ENCODE data around the gene HSPA1A.
A peak's percentile ranks its signal among the peaks of the same experiment; 100 is the strongest.

Gene HSPA1A

DNA sequence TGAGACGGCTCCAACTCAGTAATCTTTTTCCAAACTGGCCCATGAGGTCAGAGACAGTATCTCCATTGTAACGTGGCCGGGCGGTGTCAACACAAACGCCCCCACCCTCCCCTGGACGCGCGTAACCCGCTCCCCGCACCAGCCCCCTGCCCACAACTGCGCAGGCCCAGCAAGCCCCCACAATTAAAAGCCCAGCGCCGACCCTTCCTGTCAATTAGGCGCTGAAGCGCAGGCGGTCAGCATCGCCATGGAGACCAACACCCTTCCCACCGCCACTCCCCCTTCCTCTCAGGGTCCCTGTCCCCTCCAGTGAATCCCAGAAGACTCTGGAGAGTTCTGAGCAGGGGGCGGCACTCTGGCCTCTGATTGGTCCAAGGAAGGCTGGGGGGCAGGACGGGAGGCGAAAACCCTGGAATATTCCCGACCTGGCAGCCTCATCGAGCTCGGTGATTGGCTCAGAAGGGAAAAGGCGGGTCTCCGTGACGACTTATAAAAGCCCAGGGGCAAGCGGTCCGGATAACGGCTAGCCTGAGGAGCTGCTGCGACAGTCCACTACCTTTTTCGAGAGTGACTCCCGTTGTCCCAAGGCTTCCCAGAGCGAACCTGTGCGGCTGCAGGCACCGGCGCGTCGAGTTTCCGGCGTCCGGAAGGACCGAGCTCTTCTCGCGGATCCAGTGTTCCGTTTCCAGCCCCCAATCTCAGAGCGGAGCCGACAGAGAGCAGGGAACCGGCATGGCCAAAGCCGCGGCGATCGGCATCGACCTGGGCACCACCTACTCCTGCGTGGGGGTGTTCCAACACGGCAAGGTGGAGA lies at the start of gene HSPA1A, which contains the start of gene HSPA1L:
Gene HSPA1A, plus strand, starts transcription at position 519 of the 814 bp plus-strand sequence. Its CDS starts 214 bp downstream, at position 733.
Gene HSPA1L, minus strand, starts transcription at position 259 of the 814 bp plus-strand sequence. CDS start 3,311 bp downstream, outside the sequence.
- DNase-seq (ENCODE audit: low read depth in 2 of 2) = peak; percentile 44 to 50

DNA sequence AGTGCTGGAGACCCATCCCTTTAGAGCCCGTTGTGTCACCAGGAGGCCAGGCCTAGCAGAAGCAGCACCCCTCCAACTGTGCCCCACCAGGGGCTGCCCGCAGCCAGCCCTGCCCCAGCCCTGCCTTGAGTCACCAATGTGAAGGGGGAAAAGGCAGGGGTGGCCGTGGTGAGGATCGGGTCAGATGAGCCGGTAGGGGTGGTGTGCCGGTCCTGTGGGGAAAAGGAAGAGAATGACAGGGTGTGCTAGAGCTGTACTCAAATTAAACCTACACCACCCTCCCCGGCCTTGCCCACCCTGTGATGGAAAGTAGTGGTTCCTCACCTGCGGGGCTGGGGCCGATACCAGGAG lies 49.8 kb upstream of the HSPA1A start:
- DNase-seq (ENCODE audit: low read depth in 2 of 2) = no peak

DNA sequence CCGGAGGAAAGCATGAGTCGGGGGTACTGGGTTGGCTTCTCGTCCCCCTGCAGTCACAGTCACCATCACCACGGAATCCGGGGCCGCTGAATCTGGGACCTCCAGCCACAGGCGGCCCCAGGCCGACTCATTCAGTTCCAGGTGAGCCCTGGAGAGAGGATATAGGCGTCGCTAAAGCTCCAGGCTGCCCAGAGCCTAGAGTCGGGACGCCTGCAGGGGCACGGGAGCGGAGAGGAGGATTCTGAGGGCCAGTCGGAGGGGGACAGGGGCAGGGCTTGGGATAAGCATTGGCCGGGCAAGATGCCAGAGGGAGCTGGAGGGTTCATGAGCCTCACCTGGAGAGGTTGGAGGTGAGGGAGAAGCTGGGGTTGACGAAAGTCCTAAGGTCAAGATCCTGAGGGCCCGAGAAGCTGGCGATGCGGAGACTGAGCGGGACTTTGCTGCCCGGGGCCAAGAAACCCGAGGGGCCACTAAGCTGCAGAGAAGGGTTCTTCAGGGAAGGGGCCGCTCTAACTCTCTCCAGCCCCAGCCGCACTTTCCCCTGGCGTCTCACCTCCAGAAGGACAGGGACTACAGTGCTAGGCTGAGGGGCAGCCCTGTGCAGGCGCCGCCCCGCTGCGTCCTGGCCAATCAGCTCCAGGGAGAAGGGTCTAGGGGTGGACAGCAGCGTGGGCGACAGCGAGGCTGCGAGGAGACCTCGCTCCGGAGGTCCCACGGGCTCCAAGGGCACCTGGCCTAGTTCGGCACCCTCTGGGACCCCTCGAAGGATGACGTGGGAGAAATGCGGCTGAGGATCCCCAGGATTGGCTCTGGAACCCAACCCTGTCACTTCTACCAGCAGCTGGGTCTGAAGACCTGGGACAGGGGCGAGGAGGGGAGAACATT lies 49.2 kb upstream of the HSPA1A start:
- no peak for DNase-seq (ENCODE audit: low read depth in 2 of 2)

DNA sequence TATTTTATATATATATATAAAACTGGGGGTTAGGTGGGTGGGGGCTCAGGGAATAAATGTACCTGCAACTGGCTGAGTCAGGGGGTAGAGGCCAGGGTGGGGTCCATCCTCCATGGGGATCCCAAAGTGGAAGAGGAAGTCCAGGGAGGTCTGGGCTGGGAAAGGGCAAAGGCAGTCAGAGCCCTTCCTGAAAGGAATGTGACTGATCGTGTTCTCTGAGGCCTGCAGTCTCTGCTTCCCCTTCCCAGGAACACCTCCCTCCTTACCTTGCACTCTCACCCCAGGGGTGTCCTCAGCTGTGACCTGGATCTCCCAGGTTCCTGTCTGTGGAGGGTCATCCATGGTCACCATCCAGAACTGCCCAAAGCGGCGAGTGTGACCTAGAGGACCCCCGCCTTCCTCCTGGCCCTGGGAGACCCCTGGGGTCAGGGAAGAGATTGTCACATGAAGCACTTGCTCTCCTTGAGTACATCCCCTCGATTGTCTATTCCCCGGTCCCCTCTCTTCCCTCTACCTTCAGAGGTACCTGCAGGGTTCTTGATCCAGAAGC lies 48.2 kb upstream of the HSPA1A start:
- DNase-seq (ENCODE audit: low read depth in 2 of 2) = no peak

DNA sequence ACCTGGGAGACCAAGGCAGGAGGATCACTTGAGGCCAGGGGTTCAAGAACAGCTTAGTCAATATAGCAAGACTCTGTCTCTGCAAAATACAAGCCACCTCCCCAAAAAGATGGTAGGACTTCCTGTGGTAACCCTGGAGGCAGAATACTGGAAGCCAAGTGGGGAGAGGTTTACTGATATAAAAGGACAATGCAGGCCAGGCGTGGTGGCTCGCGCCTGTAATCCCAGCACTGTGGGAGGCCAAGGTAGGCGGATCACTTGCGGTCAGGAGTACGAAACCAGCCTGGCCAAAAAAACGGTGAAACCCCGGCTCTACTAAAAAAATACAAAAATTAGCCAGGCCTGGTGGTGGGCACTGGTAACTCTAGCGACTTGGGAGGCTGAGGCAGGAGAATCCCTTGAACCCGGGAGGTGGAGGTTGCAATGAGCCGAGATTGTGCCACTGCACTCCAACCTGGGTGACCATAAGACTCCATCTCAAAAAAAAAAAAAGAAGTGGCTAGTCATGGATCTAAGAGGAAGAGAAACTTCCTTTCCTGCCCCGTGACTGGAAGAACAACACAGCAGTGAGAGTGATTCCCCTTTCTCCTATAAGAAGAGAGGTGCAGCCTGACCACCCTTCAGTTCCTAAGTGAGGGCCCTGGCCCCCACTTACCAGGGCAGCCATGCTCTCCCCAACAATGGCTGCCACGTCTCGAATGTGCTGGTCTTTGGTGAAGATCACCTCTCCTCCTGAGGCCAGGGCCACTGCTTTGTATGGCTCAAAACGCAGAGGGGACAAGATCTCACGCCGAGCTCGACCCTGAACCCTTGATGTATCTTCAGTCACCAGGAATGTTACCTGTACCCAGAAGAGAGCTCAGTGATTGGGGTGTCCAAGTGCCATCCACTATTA lies 46.7 kb upstream of the HSPA1A start:
- no peak for DNase-seq (ENCODE audit: low read depth in 2 of 2)

DNA sequence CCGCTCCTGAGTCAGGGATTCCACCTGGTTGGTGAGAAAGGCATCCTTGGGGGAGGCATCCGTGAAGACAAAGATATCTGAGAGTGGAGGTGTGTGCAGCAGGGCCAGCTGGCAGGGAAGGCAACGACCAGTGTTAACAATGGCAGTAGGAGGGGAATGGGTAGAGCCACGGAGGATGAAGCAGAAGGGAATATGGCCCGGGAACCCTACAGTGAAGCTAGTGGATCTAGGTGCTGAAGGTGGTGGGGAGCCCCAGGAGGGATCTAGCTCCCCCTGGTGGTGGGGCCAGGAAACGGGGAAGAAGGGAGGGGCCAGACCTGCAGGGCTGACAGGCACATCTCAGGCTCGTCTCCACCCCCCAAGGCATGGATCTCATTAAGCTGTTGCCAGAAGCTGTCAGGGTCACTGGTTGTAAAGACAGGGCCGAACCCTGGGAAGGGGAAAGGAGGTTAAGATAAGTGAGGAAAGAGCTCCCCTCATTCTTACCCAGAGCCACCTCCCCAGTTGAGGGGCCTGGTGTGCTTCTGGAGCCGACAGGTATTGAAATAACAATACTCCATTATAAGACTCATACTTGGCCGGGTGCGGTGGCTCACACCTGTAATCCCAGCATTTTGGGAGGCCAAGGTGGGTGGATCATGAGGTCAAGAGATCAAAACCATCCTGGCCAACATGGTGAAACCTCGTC lies 45.5 kb upstream of the HSPA1A start:
- peak; percentile 75 to 83 for DNase-seq (ENCODE audit: low read depth in 2 of 2)

DNA sequence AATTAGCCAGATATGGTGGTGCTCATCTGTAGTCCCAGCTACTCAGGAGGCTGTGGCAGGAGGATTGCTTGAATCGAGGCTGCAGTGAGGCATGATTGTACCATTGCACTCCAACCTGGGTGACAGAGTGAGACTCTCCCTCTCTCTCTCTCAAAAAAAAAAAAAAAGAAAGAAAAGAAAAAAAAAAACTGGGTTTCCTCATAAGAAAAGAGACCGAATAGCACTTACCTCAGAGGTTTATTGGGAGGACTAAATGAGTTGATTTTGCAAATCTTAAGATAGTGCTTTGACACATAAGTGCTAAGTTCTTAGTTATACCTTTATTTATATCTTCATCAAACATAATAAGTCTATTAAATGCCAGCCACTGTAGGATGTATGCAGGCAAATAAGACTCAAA lies 44.5 kb upstream of the HSPA1A start:
- DNase-seq (ENCODE audit: low read depth in 2 of 2) = no peak

DNA sequence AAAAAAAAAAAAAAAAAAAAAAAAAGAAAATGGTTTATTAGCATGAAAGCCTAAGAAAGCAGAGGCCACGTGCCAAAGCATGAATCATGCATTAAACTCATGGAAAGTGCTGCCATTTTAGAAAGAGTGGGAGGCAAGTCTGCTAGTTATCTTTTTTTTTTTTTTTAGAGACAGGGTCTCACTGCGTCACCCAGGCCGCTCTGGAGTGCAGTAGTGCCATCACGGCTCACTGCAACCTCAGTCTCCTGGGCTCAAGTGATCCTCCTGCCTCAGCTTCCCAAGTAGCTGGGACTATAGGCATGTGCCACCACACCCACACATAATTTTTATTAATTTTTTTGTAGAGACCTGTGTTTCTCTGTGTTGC lies 43.4 kb upstream of the HSPA1A start:
- DNase-seq (ENCODE audit: low read depth in 2 of 2) = no peak

DNA sequence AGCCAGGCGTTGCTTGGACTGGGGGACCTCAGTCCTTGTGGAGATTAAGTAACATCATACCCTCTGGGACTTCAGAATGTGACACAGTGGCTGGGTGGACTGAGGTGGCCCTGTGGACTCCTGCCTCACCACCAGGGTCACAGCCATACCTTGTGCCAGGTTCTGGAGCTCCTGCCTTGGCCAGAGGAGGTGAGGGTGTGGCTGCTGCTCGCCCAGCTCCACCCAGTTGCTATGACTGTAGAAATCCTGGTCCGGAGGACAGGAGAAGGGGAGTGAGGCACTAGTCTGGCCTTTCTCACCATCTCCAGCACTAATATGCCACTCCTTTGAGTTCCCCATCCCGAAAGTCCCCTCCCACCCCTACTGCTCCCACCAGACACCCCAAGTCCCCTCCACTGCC lies 40.2 kb upstream of the HSPA1A start:
- no peak for DNase-seq (ENCODE audit: low read depth in 2 of 2)

DNA sequence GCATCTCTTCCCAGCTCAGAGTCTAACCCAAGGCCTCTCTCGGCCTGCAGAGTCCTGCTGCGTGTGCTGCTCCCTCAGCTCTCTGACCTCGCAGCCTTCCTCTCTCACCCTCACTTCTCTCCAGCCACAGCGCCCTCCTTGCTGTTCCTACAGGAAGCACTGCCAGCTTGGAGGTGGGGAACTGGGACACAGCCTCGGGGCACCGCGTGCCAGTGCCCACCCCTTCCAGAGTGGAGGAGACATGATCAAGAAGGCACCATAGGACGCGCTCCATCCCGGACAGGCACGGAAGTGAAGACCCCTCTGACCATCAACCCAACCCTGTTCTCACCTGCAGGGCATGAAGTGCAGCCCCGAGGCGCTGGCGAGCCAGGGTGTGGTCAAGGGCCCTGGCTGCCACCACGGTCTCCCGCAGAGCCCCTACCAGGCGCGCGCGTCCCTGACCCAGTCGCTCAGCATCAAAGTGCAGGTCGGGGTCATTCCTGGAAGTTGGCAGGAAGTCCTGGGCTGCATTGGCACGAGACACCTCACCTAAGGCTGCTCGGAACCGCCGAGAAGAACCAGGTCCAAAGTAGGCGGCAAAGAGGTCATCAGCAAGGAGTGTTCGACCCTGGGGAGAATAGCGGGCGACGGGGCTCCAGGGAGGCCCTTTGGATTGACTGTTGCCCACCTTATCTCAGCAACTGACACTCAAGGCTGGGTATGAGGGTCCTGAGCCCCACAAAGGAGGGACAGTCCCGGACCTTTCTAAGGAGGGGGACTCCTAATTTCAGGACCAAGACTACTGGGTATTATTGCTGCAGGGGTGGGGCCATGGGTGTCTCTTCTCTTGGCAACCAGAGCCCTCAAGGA lies 39.5 kb upstream of the HSPA1A start:
- DNase-seq (ENCODE audit: low read depth in 2 of 2) = no peak

DNA sequence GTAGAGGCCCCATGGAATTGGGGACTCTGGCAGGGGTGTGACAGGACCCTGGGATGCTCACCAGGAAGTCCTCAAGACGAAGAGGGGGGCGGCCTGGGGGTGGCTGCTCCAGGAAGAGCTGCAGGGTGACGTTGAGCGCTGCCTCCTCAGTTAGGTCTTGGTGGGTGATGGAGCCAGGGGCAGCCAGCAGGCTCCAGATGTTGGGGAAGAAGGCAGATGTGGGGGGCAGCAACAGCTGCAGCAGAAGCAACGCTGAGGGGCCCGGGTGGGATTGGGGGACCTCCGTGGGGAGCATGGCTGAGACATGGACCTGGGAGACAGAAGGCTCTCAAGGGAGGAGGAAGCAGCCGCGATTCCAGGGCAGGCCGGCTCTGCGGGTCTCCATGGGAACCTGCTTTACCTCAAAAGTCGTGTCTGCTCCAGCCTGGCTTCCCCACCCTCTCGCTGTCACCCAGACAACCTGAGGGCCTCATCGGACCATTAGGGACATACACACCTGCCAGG lies 38.8 kb upstream of the HSPA1A start:
- no peak for DNase-seq (ENCODE audit: low read depth in 2 of 2)

DNA sequence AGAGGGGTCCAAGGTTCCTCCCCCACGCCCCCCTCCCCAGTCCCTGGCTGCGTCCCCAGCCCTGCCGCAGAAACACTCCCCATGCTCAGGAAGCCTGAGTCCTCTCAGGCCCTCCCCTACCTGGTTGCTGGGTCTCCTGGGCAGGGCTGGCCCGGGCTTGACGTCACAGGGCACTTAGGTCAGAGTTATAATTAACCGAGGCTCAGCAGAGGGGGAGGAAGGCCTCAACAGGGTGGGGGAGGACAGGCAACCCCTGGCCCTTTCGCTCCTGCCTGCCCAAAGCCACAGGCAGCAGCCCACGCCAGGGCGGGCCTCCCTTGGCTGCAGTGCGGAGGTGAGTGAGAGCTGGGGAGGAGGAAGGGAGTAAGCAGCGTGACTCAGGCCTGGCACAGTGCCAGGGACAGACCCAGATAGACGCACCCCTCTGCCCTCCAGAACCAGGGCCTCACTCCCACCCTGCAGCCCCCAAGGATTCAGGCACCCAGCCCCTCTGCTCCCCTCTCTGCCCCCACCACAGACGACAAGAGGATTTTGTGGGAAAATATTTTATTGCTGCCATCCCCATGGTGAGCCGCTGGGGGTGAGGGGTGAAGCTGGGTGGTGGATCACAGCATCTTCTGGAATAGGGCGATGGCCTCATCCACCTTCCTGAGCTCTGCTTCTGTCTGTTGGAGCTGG lies 38.2 kb upstream of the HSPA1A start, which contains the start of gene VWA7:
Gene VWA7, minus strand, starts transcription at position 340 of the 678 bp plus-strand sequence. CDS start 549 bp downstream, outside the sequence.
- DNase-seq (ENCODE audit: low read depth in 2 of 2) = peak; percentile 63 to 69

DNA sequence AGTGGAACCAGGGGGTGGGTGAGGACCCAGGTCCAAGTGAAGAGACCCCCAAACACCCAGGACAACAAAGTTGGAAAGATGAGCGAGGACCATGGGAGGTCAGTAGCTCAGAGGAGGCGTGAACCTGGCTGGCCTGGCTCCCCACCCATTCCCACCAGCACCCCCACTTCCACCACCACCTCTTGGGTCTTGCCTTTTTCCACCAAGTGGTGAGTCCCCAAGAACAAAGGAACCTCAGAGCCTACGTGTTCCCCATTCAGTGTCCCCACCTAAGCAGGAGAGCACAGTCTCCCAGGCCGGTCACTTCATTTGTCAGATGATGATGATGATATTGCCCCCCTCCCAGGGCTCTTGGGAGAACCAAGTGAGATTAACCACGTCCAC lies 37.7 kb upstream of the HSPA1A start:
- no peak for DNase-seq (ENCODE audit: low read depth in 2 of 2)

DNA sequence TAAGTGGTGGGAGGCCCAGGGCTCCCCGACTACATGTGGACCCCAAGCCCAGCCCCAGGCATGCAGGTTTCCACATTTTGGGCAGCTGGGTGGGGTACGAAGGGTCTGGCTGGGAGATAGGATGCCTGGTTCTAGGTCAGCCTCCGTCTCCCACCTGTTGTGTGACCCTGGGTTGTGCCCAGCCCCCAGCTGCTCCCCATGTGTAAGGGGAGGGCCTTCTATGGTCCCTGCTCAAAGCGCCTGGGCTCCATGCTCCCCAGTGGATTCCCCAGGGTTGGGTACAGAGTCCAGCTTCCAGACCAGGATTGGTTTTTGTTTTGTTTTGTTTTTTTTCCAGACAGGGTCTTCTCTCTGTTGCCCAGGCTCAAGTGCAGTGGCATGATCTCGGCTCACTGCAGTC lies 37.1 kb upstream of the HSPA1A start:
- DNase-seq (ENCODE audit: low read depth in 2 of 2) = no peak

DNA sequence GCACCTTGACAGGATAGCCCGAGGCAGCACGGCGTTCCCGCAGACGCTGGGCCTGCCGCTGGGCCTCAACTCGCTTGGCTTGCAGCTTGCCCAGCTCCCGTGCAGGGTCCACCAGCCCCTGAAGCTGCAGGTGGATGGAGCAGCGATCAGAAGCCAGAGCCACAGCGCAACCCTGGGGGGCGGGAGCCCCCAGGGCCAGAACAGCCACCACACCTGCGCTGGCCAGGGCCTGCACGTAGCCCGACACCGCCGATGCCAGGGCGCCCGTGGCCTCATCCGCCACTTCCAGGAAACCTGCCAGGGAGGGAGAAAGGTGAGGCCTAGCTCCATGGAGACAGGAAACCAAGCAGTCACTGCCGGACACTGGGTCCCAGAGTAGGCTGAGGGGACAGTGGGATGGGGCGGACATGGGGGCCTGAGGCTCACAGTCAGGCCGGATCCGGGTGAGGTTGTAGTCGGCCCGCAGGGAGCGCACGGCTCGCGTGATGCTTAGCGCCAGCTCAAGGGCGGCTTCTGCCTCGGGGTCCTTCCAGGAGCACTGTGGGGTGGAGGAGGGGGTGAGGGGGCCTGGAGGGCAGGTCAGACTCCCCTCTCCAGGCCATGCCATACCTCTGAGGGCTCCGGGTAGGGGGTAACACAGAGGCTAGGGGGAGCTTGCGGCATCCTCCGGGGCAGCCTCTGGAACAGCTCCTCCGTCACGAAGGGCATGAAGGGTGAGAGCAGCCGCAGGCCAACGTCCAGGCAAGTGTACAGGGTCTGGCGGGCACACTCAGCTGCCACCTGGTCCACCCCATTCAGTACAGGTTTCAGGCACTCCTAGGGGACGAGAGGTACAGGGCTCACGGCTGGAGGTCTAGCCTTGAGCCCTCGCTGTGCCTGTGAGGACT lies 36.1 kb upstream of the HSPA1A start:
- no peak for DNase-seq (ENCODE audit: low read depth in 2 of 2)

DNA sequence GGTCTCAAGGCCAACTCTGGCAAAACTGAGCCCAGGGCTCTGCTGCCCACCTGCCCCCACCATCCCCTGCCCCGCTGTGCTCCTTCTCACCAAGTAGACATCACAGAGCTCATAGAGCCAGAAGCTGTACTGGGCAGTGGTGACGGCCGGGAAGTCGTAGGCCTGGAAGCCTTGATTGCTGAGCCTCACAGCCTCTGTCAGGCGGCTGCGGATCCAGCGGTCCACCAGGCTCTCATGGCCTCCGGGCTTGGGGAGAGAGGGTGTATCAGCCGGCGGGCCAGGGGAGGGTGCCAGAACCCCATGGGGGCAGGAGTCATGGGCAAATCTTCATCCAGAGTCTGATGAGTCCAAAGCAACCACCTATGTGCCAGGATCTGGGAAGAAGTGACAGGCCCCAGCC lies 35.4 kb upstream of the HSPA1A start:
- no peak for DNase-seq (ENCODE audit: low read depth in 2 of 2)

DNA sequence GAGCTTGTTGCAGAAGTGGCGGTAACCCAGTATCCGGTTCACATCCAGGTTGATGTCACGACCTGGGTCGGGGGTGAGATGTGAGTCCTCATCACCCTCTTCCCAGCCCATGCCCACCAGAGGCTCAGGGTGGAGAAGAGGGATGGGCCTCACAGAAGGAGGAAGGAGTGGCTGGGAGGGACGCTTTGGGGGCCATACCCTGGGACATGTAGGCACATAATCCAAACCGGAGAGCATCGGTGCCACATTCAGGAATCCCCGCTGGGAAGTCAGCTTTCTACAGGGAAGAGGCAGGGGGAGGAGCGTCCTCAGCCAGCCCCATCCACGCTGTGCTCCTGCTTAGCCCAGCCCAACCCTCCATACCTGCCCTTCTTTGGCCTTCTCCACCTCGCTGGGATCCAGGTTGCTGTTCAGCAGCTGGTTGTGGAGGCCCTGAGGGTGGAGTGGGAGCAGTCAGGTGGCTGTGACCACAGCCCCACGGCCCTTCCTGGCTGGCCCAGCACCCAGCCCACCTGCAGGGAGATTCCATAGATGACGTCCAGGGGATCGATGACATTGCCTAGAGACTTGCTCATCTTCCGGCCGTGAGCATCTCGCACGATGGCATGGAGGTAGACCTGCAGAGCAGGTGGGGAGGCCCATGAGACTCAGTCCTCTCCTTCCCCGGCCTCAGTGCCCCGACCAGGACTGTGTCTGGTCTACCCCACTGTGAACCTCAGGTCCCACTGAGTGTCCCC lies 34.7 kb upstream of the HSPA1A start:
- DNase-seq (ENCODE audit: low read depth in 2 of 2) = no peak

Data from stimulated activated CD4-positive, alpha-beta T cell treated with anti-CD3 and anti-CD28 coated beads, Interleukin-4, amount 100 ng/mL, for 48 hours (primary cell).